ENCODE results near the gene JAG1. TPM values are rescaled to one million over a fixed set of nuclear protein-coding genes. Genes with fewer than 3 reads are reported as not detected.
A peak's percentile ranks its signal among the peaks of the same experiment; 100 is the strongest.

JAG1 gene
- total RNA-seq, 1 experiment from 2014 or later: 88.0 TPM

- Mint-ChIP-seq H3K36me3 (ENCODE audit: insufficient read depth, unreplicated experiment) (peaks cover 7% of the 10 kb centered on the region), H3K27ac (ENCODE audit: low read depth, unreplicated experiment) (peak overlapping the region; percentile 87), H3K4me1 (ENCODE audit: insufficient read depth, unreplicated experiment) (peaks cover 20% of the 10 kb centered on the region), H3K9me3 (ENCODE audit: unreplicated experiment) (no peaks in the 10 kb centered on the region), H3K4me3 (ENCODE audit: unreplicated experiment) (no peak overlapping the region), H3K27me3 (ENCODE audit: insufficient read depth, unreplicated experiment) (no peaks in the 10 kb centered on the region)
- ChIA-PET POLR2A (interaction anchor here (0.8 to 12.2 kb wide), 16 partner anchors 9 to 171 kb away, joined by 3 to 170 read pairs (median 7); partner anchors contain the start of genes JAG1, MKKS and SLX4IP), CTCF (interaction anchor here (0.6 to 3.8 kb wide), 15 partner anchors 9 to 529 kb away, joined by 3 to 19 read pairs (median 5); no protein-coding TSS in a partner anchor)
- BruUV-seq (replicated peaks): no TSS peak
- DNase-seq (ENCODE audit: unreplicated experiment): no peak
- intact Hi-C loops (cut with micrococcal nuclease): loop anchor here (2.0 kb wide), 1 partner anchor 65 kb away; no protein-coding TSS in a partner anchor
- no peak for TF ChIP-seq CTCF (IDR thresholded peaks at IDR 0.05; ENCODE audit: unreplicated experiment)
Observed at GRCh38 chr20:10605547-10606195, 68.1 kb downstream of the JAG1 start.

GRCh38 chr20:10604865-10605440, 68.8 kb downstream of the JAG1 start:
- TF ChIP-seq CTCF (IDR thresholded peaks at IDR 0.05; ENCODE audit: unreplicated experiment): no peak
- ChIA-PET POLR2A (interaction anchor here (0.6 to 12.2 kb wide), 21 partner anchors 9 to 170 kb away, joined by 3 to 170 read pairs (median 4); partner anchors contain the start of genes JAG1, MKKS and SLX4IP), CTCF (interaction anchor here (0.6 to 3.8 kb wide), 16 partner anchors 10 to 939 kb away, joined by 3 to 19 read pairs (median 5); no protein-coding TSS in a partner anchor)
- DNase-seq (ENCODE audit: unreplicated experiment): no peak
- peak overlapping the region; percentile 47 for H3K4me3 Mint-ChIP-seq (ENCODE audit: unreplicated experiment)
- peak overlapping the region; percentile 87 for H3K27ac Mint-ChIP-seq (ENCODE audit: low read depth, unreplicated experiment)
- TSS peak; percentile 30 for BruUV-seq (replicated peaks)
- H3K27me3 Mint-ChIP-seq (ENCODE audit: insufficient read depth, unreplicated experiment): no peaks in the 10 kb centered on the region
- H3K36me3 Mint-ChIP-seq (ENCODE audit: insufficient read depth, unreplicated experiment): peaks cover 7% of the 10 kb centered on the region
- intact Hi-C loops (cut with micrococcal nuclease): loop anchor here (2.0 kb wide), 1 partner anchor 66 kb away; no protein-coding TSS in a partner anchor
- H3K4me1 Mint-ChIP-seq (ENCODE audit: insufficient read depth, unreplicated experiment): peaks cover 20% of the 10 kb centered on the region
- H3K9me3 Mint-ChIP-seq (ENCODE audit: unreplicated experiment): no peaks in the 10 kb centered on the region

- H3K27ac Mint-ChIP-seq (ENCODE audit: low read depth, unreplicated experiment): peak overlapping the region; percentile 87
- peaks cover 7% of the 10 kb centered on the region for H3K36me3 Mint-ChIP-seq (ENCODE audit: insufficient read depth, unreplicated experiment)
- peak overlapping the region; percentile 47 for H3K4me3 Mint-ChIP-seq (ENCODE audit: unreplicated experiment)
- no peaks in the 10 kb centered on the region for H3K27me3 Mint-ChIP-seq (ENCODE audit: insufficient read depth, unreplicated experiment)
- ChIA-PET CTCF (interaction anchor here (0.6 to 3.8 kb wide), 19 partner anchors 10 to 940 kb away, joined by 3 to 19 read pairs (median 4); no protein-coding TSS in a partner anchor), POLR2A (interaction anchor here (0.6 to 12.2 kb wide), 25 partner anchors 9 to 1955 kb away, joined by 3 to 170 read pairs (median 4); partner anchors contain the start of genes JAG1, MKKS and SLX4IP)
- peak; percentile 94 for DNase-seq (ENCODE audit: unreplicated experiment)
- intact Hi-C loops (cut with micrococcal nuclease): loop anchor here (2.0 kb wide), 1 partner anchor 67 kb away; no protein-coding TSS in a partner anchor
- peaks cover 20% of the 10 kb centered on the region for H3K4me1 Mint-ChIP-seq (ENCODE audit: insufficient read depth, unreplicated experiment)
- no peak for TF ChIP-seq CTCF (IDR thresholded peaks at IDR 0.05; ENCODE audit: unreplicated experiment)
- H3K9me3 Mint-ChIP-seq (ENCODE audit: unreplicated experiment): no peaks in the 10 kb centered on the region
- no TSS peak for BruUV-seq (replicated peaks)
Observed at GRCh38 chr20:10603971-10604864, 69.6 kb downstream of the JAG1 start.
